ENCODE data around the gene VCAN. TPM values are rescaled to one million over a fixed set of nuclear protein-coding genes. Genes with fewer than 3 reads are reported as not detected.

The VCAN gene
- total RNA-seq, result 100 to 1,000 TPM in 1 of 4 donors, 10 to 100 TPM in 3; 51.6 to 144 (median 91.3) TPM

GRCh38 chr5:83471405-83472212 lies at the start of gene VCAN:
Gene VCAN (plus strand): TSS chr5:83471744. CDS start chr5:83483519, 11,775 bp downstream.
- TF ChIP-seq CTCF (IDR thresholded peaks at IDR 0.05), result no peak
- peak; percentile 43 for ATAC-seq (ENCODE audit: low FRiP score)
- no peak for DNase-seq (ENCODE audit: low spot score)

DNA sequence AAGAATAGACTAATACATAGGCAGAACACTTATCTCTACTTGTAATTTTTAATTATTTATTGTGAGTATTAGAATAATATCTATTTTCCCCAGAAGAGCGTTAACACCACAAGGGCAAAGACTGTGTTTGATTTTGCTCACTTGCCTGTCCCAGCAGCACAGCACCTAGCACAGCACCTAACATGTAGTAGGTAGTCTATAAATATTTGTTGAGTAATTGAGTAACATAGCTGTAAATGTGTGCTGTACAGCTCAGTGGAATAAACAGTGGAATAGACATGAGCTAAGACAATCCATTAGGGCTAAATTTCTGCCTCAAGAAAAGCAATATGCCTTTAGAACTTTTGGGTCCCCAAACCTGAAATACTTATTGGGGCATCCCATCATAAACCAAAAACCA lies 49.3 kb upstream of the VCAN start:
- ATAC-seq (ENCODE audit: low FRiP score) (no peak), DNase-seq (ENCODE audit: low spot score) (no peak)
- no peak for TF ChIP-seq CTCF (IDR thresholded peaks at IDR 0.05)

- no peak for ATAC-seq (ENCODE audit: low FRiP score)
- no peak for TF ChIP-seq CTCF (IDR thresholded peaks at IDR 0.05)
Measured at GRCh38 chr5:83426855-83427254, 44.7 kb upstream of the VCAN start.

DNA sequence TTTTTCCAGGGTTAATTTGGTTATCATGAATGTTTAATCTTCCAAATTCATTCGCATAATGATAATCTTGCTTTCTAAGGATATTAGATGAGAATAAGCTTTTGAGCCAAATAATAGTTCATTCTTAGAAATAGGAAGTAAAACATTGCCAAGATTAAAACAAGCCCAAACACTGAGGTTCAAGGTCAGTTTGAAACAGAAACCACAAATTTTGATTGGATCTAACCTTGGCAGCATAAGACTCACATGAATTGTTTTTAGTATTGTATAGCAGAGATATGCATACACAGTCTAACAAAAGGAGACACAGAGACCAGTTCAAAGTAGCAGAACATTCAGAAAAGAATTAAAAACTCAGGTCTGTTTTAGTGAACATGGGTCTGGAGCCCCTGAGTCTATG lies 43.4 kb upstream of the VCAN start:
- no peak for TF ChIP-seq CTCF (IDR thresholded peaks at IDR 0.05)
- ATAC-seq (ENCODE audit: low FRiP score) (no peak), DNase-seq (ENCODE audit: low spot score) (no peak)

More at GRCh38 chr5:83426855-83427254, 44.7 kb upstream of the VCAN start:
- no peak for DNase-seq (ENCODE audit: low spot score)

- no peak for ATAC-seq (ENCODE audit: low FRiP score)
- DNase-seq (ENCODE audit: low spot score), result no peak
- no peak for TF ChIP-seq CTCF (IDR thresholded peaks at IDR 0.05)
Measured at GRCh38 chr5:83428890-83429289, 42.7 kb upstream of the VCAN start.

GRCh38 chr5:83430130-83431010 lies 41.2 kb upstream of the VCAN start:
- TF ChIP-seq CTCF (IDR thresholded peaks at IDR 0.05), result no peak
- ATAC-seq (ENCODE audit: low FRiP score) (peak; percentile 62), DNase-seq (ENCODE audit: low spot score) (no peak)
